COLO829 (cell line): ENCODE data around the gene MTMR10.
A peak's percentile ranks its signal among the peaks of the same experiment; 100 is the strongest.

Experiments used
- DNase-seq: peaks from one replicate; pipeline ENCODE4 v3.0.0; 2012; ENCODE audit warnings: low spot score

Gene MTMR10, protein sequence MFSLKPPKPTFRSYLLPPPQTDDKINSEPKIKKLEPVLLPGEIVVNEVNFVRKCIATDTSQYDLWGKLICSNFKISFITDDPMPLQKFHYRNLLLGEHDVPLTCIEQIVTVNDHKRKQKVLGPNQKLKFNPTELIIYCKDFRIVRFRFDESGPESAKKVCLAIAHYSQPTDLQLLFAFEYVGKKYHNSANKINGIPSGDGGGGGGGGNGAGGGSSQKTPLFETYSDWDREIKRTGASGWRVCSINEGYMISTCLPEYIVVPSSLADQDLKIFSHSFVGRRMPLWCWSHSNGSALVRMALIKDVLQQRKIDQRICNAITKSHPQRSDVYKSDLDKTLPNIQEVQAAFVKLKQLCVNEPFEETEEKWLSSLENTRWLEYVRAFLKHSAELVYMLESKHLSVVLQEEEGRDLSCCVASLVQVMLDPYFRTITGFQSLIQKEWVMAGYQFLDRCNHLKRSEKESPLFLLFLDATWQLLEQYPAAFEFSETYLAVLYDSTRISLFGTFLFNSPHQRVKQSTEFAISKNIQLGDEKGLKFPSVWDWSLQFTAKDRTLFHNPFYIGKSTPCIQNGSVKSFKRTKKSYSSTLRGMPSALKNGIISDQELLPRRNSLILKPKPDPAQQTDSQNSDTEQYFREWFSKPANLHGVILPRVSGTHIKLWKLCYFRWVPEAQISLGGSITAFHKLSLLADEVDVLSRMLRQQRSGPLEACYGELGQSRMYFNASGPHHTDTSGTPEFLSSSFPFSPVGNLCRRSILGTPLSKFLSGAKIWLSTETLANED

GRCh38 chr15:30991255-30992235 is at the start of gene MTMR10:
TSS of gene MTMR10 (minus strand) at chr15:30991628. CDS start at chr15:30991506, 122 bp downstream.
- DNase-seq: peak; percentile 38

DNA sequence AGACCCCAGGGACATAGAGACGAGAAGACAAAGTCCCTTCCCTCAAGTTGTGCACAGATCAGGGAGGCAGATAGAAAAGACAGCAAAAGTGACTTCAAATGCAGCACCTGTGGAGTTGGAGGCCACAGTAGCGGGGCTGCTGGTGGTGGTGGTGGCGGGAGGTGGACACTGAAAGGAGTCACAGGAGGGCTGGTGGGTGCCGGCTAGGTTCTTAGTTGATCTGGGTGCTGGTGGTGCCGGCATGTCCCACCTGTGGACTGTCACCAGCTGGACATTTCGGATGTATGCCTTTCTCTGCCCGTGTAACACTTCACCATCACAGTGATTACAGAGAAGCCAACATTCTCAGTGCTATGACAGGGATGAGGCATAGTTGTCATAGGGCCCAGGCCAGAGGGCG is 49.2 kb upstream of the MTMR10 start:
- no peak for DNase-seq

DNA sequence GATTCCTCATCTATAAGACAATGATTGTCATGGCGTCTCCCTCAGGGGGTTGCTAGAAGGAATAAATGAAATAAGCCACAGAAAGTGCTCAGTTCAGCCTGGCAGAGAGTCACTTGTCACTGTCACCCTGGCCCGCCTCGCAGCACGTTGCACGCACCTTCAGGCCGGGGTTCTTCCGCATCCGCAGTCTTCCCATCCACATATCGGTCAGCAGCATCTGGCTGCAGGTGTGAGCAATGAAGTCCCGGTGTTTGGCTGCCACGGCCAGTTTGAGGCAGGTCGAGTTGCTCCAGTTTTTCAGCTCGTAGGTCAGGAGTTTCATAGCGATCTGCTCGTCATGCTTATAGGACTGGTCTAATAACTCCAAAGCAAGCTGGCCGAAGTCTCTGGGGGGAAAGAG is 48.5 kb upstream of the MTMR10 start:
- no peak for DNase-seq

DNA sequence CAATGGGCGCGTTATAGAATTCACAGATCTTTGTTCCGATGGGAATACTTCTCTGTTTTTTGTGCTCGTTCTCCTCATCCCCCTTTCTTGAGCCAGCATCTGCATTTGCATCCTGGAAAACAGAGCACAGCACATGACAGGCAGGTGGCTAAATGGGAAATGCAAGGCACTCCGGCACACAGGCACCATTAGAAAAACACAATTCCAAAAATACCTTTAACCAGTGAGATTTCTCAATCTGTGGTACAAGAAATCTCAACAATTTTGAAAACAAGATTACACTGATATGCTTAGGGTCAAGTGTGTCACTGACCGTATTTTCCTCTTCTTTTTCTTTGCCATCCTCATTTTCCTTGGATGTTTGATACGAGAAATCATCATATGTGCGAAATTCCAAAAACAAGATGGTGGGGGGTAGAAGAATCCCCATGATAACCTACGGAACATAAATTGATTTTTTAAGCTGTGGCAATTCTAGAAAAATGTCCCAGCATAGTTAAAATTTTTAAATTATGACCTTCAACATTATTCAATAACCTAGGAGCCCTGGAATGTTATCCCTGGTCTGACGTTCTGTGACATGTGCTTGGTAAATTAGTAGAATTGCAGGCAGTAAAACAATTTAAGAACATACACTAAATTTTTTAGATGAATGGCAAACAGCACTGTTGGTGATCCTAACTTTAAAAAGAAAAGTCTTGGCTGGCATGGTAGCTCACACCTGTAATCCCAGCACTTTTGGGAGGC is 46.5 kb upstream of the MTMR10 start:
- DNase-seq: no peak

- DNase-seq: no peak
Measured at GRCh38 chr15:31036783-31037182, 45.4 kb upstream of the MTMR10 start.

DNA sequence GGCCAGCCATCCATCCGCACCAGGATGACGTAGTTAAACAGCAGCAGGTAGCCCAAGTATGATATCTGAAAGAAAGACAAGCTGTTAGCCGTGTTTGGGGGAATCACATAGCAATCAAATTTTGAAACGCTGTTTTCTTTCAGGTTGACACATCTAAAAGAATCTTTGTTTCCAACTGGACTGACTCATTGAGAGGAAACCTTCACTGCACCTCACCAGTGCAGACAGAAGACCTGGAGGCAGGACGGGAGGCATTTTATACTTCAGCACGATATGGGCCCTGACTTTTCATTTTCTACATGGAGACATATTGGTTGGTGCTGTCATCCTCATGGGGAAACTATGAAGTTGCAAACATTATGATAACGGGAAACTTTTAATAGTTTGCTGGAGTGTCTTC is 44.2 kb upstream of the MTMR10 start:
- DNase-seq: no peak

GRCh38 chr15:31034152-31034551 is 42.7 kb upstream of the MTMR10 start:
- DNase-seq: no peak

GRCh38 chr15:31032961-31033371 is 41.5 kb upstream of the MTMR10 start:
- no peak for DNase-seq

DNA sequence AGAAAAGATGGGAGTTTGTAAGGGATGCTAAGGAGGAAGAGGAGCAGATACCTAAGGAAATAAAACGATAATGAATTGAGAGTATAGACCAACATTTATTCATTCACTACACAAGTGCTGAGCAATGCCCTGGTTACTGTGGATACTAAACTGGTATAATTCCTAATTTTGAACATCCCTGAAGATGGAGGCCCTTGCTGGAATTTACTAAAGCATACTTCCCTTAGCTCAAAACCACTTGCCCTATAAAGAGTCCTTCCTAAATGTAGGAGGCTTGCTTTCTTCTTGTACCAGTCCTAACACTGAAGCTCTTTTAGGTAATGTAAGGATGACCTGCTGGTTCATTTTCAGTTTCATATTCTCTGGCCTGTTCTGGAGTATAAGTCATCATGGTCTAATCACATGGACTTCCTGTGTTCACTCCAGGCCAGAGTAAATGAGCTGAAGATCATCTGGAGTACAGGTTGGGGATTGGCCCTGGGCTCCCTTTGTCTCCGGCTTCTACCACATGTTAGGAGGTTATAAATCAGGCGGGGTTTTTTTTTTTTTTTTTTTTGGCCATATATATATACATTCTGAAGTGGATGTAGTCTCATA is 40.1 kb upstream of the MTMR10 start:
- DNase-seq: no peak

DNA sequence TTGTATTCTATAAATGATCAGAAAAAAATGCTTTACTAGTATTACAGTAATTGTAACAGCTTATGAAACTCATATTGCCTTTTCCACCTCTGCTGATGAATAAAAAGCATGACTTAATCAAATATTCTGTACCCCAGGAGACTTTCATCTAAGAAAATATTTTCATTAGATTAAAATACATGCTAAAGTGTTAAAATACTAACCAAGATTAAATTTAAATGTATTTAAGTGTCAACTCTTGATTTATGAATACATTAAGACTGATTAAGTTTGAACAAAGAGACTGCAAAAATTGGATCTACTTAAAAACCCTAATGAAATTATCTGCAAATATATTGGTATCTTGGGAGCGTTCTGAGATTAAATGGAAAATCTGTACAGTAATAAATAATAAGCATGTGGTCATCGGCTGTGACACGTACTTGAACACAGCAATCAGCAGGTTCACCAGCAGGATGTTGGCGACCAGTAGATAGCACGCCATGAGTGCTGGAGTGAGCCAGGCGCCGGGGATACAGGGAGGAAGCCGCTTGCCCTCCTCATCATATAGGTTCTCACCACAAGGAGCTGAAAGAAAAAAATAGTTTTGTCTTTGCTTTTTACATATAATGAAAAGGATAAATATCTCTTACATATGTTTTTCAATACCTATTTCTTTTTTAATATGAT is 36.6 kb upstream of the MTMR10 start:
- no peak for DNase-seq

DNA sequence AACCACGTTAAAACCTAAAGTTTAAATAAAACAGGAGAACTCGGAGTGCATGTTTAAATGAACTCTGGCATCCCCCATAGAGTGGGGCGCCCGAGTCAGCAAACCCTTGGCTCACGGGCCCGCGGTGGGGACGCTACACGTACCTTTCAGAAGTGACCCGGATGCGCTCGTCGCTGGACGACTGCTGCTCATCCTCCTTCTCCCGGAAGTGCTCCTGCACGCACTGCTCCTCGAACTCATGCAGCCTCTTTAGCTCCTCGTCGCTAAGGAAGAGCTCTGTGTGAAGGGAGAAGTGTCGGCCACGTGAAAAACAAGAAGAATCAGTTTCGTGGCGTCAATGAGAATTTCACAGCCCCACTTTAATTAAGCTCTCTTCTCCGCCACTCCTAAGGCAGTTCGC is 34.6 kb upstream of the MTMR10 start:
- no peak for DNase-seq

DNA sequence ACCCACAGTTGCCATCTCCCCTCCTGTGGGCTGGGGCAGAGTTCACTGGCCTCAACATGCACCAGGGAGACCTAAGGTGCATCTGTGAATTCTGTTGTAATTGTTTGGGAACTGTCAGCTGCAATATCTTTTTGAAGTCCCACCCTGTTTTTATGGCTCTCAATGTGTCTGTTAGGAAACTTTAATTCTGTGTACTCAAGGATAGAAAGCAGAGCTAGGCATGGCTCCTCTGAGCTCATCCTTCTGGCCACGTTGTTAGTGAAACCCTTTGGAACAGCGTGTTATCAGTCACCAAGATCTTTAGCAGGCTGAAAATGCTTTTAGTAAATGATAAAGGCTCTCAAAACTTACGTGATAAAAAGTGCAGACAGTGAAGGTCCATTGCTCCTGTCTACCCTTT is 33.6 kb upstream of the MTMR10 start:
- DNase-seq: no peak

- DNase-seq: peak; percentile 8
Measured at GRCh38 chr15:31024330-31024729, 32.9 kb upstream of the MTMR10 start.

DNA sequence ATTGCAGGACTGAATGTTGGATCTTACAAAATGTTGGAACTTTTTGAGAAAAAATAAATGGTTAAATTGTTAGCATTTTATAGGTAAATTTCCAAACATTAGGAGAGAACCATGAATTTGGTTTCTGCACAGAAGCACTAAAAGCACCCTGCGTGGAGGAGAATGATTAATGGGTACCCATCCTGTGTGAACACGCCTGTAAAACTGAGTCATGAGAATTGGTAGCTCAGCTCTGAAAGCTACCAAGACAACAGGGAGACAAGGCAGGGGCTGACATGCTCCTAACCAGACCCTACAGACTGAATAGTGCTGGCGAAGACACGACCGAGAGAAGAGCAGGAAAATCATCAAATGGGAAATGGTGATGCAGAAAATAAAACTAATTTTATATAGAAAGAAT is 32.4 kb upstream of the MTMR10 start:
- DNase-seq: no peak

GRCh38 chr15:31021067-31021665 is 29.7 kb upstream of the MTMR10 start:
- no peak for DNase-seq

DNA sequence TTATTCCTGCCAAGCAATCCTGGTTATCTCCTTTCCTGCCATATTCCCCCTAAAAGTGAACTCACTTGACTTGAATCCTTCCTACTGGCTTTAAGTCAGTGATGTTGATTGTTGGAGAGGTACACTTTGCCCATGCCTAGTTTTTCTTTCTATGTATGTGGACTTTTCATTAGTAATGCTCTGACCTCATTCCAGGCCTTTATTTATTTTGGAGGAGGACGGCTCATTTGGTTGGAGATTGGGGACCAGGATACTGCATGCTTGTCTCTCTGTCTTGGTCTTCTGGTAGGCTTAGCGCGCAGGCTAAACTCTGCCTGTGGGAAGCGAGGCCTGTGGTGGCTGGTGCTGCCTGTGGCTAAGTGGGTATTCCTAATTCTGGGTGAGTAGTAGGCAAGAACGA is 29.1 kb upstream of the MTMR10 start:
- no peak for DNase-seq

- DNase-seq: no peak
Measured at GRCh38 chr15:31019986-31020385, 28.6 kb upstream of the MTMR10 start.

- no peak for DNase-seq
Measured at GRCh38 chr15:31017311-31017710, 25.9 kb upstream of the MTMR10 start.

GRCh38 chr15:31016446-31016915 is 25.1 kb upstream of the MTMR10 start:
- DNase-seq: no peak

- no peak for DNase-seq
Measured at GRCh38 chr15:31014608-31014925, 23.1 kb upstream of the MTMR10 start.
